Measurements from ENCODE around the gene KBTBD2. TPM values are rescaled to one million over a fixed set of nuclear protein-coding genes. Genes with fewer than 3 reads are reported as not detected.
A peak's percentile ranks its signal among the peaks of the same experiment; 100 is the strongest.

The KBTBD2 gene
- total and polyA plus RNA-seq, 2 donors (not counting 1 experiment from before 2014, with no cell fraction given): 38.9 to 62.1 TPM

DNA sequence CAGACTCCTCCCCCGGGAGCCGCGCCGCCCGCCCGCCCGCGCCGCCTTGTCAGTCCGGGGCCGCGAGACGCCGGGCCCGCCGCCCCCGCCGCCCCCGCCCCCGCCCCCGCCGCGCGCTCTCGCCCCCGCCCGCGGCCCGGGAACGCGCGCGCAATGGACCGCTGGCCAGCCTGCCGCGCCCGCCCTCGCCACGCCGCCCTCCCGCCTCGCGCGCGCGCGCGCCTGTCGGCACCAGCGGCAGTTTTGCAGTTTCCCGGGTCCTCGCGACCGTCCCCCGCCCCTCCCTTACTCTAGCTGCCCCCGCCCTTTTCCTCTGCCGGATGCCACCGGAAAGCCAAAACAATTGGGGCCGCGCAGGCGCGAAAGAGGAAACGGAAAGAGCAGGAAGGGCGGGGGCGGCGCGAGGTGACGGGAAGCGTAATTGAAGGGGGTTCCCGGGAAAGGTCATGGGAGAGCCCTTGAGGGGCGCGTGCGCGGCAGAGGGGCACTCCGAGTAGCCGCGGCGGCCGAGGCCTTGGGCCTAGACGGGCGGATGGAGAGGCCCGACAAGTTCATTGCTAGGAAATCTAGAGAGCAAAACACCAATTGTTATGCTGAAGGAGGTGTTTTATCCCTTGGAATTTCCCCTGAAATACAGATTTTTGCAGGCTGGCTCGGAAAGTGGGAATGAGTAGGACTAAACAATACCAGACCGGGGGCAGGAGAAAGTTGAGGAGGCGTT is 400 bp upstream of the KBTBD2 start:
- Histone ChIP-seq H3K4me1 (ENCODE audit: control insufficient read depth in 2 of 2, insufficient read depth in 2 of 2, low read length in 2 of 2) (peaks cover 36 to 39% of the 10 kb centered on the region in 2 donors), H3K36me3 (replicated peaks in 1 of 2; ENCODE audit: control extremely low read depth in 1 of 2, control insufficient read depth in 1 of 2, extremely low read depth in 1 of 2, insufficient read depth in 2 of 2, low read length in 1 of 2) (peaks cover 0 to 3% of the 10 kb centered on the region in 2 experiments), H3K27ac (ENCODE audit: low read length in 2 of 2) (peak overlapping the region; percentile 98 to 100), H3K27me3 (replicated peaks in 1 of 4; ENCODE audit: control extremely low read depth in 1 of 4, control insufficient read depth in 3 of 4, insufficient read depth in 4 of 4, low read length in 3 of 4) (no peaks in the 10 kb centered on the region), H3K9me3 (ENCODE audit: control extremely low read depth in 1 of 3, control insufficient read depth in 2 of 3, insufficient read depth in 1 of 3, low read length in 2 of 3) (no peaks in the 10 kb centered on the region), H3K4me3 (ENCODE audit: control extremely low read depth in 1 of 5, extremely low read depth in 1 of 5, insufficient read depth in 1 of 5, low read depth in 2 of 5, low read length in 4 of 5) (peak overlapping the region; percentile 18 to 82 (median 74)), H3K4me2 (replicated peaks; ENCODE audit: low read depth, low read length, poor library complexity, severe bottlenecking) (peak overlapping the region; percentile 88), H4K20me1 (ENCODE audit: control insufficient read depth, insufficient read depth, low read length, poor library complexity, severe bottlenecking) (peaks cover 9% of the 10 kb centered on the region), H2AFZ (ENCODE audit: insufficient read depth, low read depth, low read length, poor library complexity, severe bottlenecking) (peak overlapping the region; percentile 86), H3K9ac (ENCODE audit: low read length) (peak overlapping the region; percentile 98), H3K79me2 (ENCODE audit: control insufficient read depth, insufficient read depth, low read length) (peaks cover 35% of the 10 kb centered on the region)
- ChIA-PET CTCF (interaction anchor here (0.6 to 3.9 kb wide), 6 partner anchors 9 to 216 kb away, joined by 3 to 39 read pairs (median 6); no protein-coding TSS in a partner anchor), POLR2A (interaction anchor here (0.6 to 2.8 kb wide), 5 partner anchors 45 to 171 kb away, joined by 3 to 15 read pairs (median 5); partner anchors contain the start of gene NT5C3A)
- no peaks in the 10 kb centered on the region for H3K9me3 Mint-ChIP-seq (ENCODE audit: insufficient read depth)
- no peak for TF ChIP-seq EZH2 (IDR thresholded peaks at IDR 0.05; ENCODE audit: borderline replicate concordance, insufficient read depth, low read depth, low read length, poor library complexity, severe bottlenecking)
- TF ChIP-seq, protein P1, sequence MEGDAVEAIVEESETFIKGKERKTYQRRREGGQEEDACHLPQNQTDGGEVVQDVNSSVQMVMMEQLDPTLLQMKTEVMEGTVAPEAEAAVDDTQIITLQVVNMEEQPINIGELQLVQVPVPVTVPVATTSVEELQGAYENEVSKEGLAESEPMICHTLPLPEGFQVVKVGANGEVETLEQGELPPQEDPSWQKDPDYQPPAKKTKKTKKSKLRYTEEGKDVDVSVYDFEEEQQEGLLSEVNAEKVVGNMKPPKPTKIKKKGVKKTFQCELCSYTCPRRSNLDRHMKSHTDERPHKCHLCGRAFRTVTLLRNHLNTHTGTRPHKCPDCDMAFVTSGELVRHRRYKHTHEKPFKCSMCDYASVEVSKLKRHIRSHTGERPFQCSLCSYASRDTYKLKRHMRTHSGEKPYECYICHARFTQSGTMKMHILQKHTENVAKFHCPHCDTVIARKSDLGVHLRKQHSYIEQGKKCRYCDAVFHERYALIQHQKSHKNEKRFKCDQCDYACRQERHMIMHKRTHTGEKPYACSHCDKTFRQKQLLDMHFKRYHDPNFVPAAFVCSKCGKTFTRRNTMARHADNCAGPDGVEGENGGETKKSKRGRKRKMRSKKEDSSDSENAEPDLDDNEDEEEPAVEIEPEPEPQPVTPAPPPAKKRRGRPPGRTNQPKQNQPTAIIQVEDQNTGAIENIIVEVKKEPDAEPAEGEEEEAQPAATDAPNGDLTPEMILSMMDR (IDR thresholded peaks at IDR 0.05): no peak
- H3K4me1 Mint-ChIP-seq: peaks cover 46% of the 10 kb centered on the region
- peak overlapping the region; percentile 96 for H3K27ac Mint-ChIP-seq
- under 1% methylated on average over 79 of the region's 85 CpGs for WGBS (ENCODE audit: insufficient coverage)
- peaks cover 2% of the 10 kb centered on the region for H3K27me3 Mint-ChIP-seq
- peak overlapping the region; percentile 87 for H3K4me3 Mint-ChIP-seq
- intact Hi-C loops (cut with micrococcal nuclease): loop anchor here (1.0 to 5.0 kb wide), 9 partner anchors 13 to 402 kb away; partner anchors contain the start of genes BBS9, LSM5, NT5C3A and RP9
- DNase-seq: peak; percentile 99
- ATAC-seq (ENCODE audit: low read depth): peak; percentile 64

DNA sequence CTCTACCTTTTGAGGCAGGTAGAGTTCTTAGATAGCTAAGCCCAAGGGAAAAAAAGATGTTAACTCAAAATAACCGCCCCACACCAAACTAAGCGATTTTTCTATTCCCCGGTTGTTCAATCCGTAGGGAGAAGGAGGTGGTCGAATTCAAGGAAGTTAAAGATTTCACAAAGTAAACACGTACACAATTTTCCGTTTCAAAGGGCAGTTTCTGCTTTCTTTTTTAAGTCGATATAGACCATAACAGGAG is 842 bp downstream of the KBTBD2 start:
- Histone ChIP-seq H3K4me1 (ENCODE audit: control insufficient read depth in 2 of 2, insufficient read depth in 2 of 2, low read length in 2 of 2) (peaks cover 39 to 42% of the 10 kb centered on the region in 2 donors), H3K36me3 (replicated peaks in 1 of 2; ENCODE audit: control extremely low read depth in 1 of 2, control insufficient read depth in 1 of 2, extremely low read depth in 1 of 2, insufficient read depth in 2 of 2, low read length in 1 of 2) (peaks cover 0 to 3% of the 10 kb centered on the region in 2 experiments), H3K27me3 (replicated peaks in 1 of 4; ENCODE audit: control extremely low read depth in 1 of 4, control insufficient read depth in 3 of 4, insufficient read depth in 4 of 4, low read length in 3 of 4) (no peaks in the 10 kb centered on the region), H3K9me3 (ENCODE audit: control extremely low read depth in 1 of 3, control insufficient read depth in 2 of 3, insufficient read depth in 1 of 3, low read length in 2 of 3) (no peaks in the 10 kb centered on the region), H3K27ac (ENCODE audit: low read length in 2 of 2) (peak overlapping the region; percentile 96 to 100), H3K9ac (ENCODE audit: low read length) (peak overlapping the region; percentile 98), H3K4me2 (replicated peaks; ENCODE audit: low read depth, low read length, poor library complexity, severe bottlenecking) (peak overlapping the region; percentile 88), H2AFZ (ENCODE audit: insufficient read depth, low read depth, low read length, poor library complexity, severe bottlenecking) (peak overlapping the region; percentile 52), H3K4me3 (ENCODE audit: control extremely low read depth in 1 of 5, extremely low read depth in 1 of 5, insufficient read depth in 1 of 5, low read depth in 2 of 5, low read length in 4 of 5) (peak overlapping the region; percentile 62 to 89 (median 81)), H3K79me2 (ENCODE audit: control insufficient read depth, insufficient read depth, low read length) (peaks cover 48% of the 10 kb centered on the region), H4K20me1 (ENCODE audit: control insufficient read depth, insufficient read depth, low read length, poor library complexity, severe bottlenecking) (peaks cover 19% of the 10 kb centered on the region)
- 0% methylated on average over 1 of the region's 8 CpGs for WGBS (ENCODE audit: insufficient coverage)
- intact Hi-C loops (cut with micrococcal nuclease): loop anchor here (2.0 to 5.0 kb wide), 2 partner anchors 150 to 163 kb away; no protein-coding TSS in a partner anchor
- no peak for TF ChIP-seq EZH2 (IDR thresholded peaks at IDR 0.05; ENCODE audit: borderline replicate concordance, insufficient read depth, low read depth, low read length, poor library complexity, severe bottlenecking)
- TF ChIP-seq, protein P1 (IDR thresholded peaks at IDR 0.05): no peak
- DNase-seq (no peak), ATAC-seq (ENCODE audit: low read depth) (no peak)
- Mint-ChIP-seq H3K4me3 (peak overlapping the region; percentile 99), H3K27ac (peak overlapping the region; percentile 99), H3K4me1 (peaks cover 54% of the 10 kb centered on the region), H3K27me3 (no peaks in the 10 kb centered on the region), H3K9me3 (ENCODE audit: insufficient read depth) (no peaks in the 10 kb centered on the region)
- POLR2A ChIA-PET: interaction anchor here (0.6 to 2.8 kb wide), 4 partner anchors 14 to 172 kb away, joined by 3 to 15 read pairs (median 4); partner anchors contain the start of gene NT5C3A
- CTCF ChIA-PET: interaction anchor here (0.5 to 3.9 kb wide), 7 partner anchors 9 to 218 kb away, joined by 3 to 39 read pairs (median 4); partner anchors contain the start of gene NT5C3A

Data from B cell (primary cell).